GM08714 (cell line): Measurements from ENCODE around the gene GPR171.
"Not testable (repeated sequence)": the region's sequence is repeated elsewhere in the genome, so short reads cannot be mapped to it uniquely, and the experiment has no call there.

ENCODE experiments used
- H3K4me3 ChIP-seq: fragments of 200-500 bp; sonication (Bioruptor generic); 2 replicates; pipeline ENCODE4 v1.5.1; 2014; ENCODE audit warnings: mild to moderate bottlenecking, low read length, inconsistent platforms
- ZNF274 ChIP-seq: IDR thresholded peaks from 2 replicates; pipeline ENCODE4 v1.6.1; 2012; ENCODE audit warnings: mild to moderate bottlenecking, low read depth, low read length

GPR171 gene

GRCh38 chr3:151203051-151203420, at the start of gene GPR171:
TSS of gene GPR171 (minus strand) at chr3:151203216. CDS start at chr3:151199386, 3,830 bp downstream.
- H3K4me3 ChIP-seq: peak within 1 kb of the TSS; percentile 29; the same call in 1 of the 2 replicates
- TF ChIP-seq ZNF274: no peak

- no peak for TF ChIP-seq ZNF274
- no peak overlapping the region for H3K4me3 ChIP-seq
These were observed 45.8 kb upstream of the GPR171 start for GRCh38 chr3:151248772-151249337.

GRCh38 chr3:151242006-151242405, 39.0 kb upstream of the GPR171 start:
- H3K4me3 ChIP-seq: not testable (repeated sequence)

- no peak for TF ChIP-seq ZNF274
- H3K4me3 ChIP-seq: no peak overlapping the region
These were observed 33.7 kb upstream of the GPR171 start for GRCh38 chr3:151236736-151237135.

GRCh38 chr3:151236316-151236715, 33.3 kb upstream of the GPR171 start:
- TF ChIP-seq ZNF274: no peak
- H3K4me3 ChIP-seq: no peak overlapping the region

GRCh38 chr3:151234825-151235224, 31.8 kb upstream of the GPR171 start:
- H3K4me3 ChIP-seq: no peak overlapping the region
- TF ChIP-seq ZNF274: no peak

- no peak overlapping the region for H3K4me3 ChIP-seq
- TF ChIP-seq ZNF274: no peak
These were observed 30.0 kb upstream of the GPR171 start for GRCh38 chr3:151232991-151233390.

GRCh38 chr3:151232403-151232802, 29.4 kb upstream of the GPR171 start:
- not testable (repeated sequence) for H3K4me3 ChIP-seq

GRCh38 chr3:151230646-151231045, 27.6 kb upstream of the GPR171 start:
- no peak overlapping the region for H3K4me3 ChIP-seq
- TF ChIP-seq ZNF274: no peak

- no peak overlapping the region for H3K4me3 ChIP-seq
- TF ChIP-seq ZNF274: no peak
These were observed 25.6 kb upstream of the GPR171 start for GRCh38 chr3:151228666-151229040.

- TF ChIP-seq ZNF274: no peak
- no peak overlapping the region; the same call in 1 of the 2 replicates for H3K4me3 ChIP-seq
These were observed 25.0 kb upstream of the GPR171 start for GRCh38 chr3:151227807-151228665.

GRCh38 chr3:151227266-151227806, 24.3 kb upstream of the GPR171 start:
- TF ChIP-seq ZNF274: no peak
- no peak overlapping the region; the same call in 1 of the 2 replicates for H3K4me3 ChIP-seq

- no peak for TF ChIP-seq ZNF274
- H3K4me3 ChIP-seq: no peak overlapping the region
These were observed 23.8 kb upstream of the GPR171 start for GRCh38 chr3:151226825-151227224.

- TF ChIP-seq ZNF274: no peak
- H3K4me3 ChIP-seq: no peak overlapping the region
These were observed 23.1 kb upstream of the GPR171 start for GRCh38 chr3:151226088-151226563.
